ENCODE measurements around the gene PLIN5. TPM values are rescaled to one million over a fixed set of nuclear protein-coding genes. Genes with fewer than 3 reads are reported as not detected.

Gene PLIN5
- total and polyA plus RNA-seq, 10 of the 15 experiments (the other 5 are each of a cell fraction or from before 2014, with no cell fraction given): 0.15 to 0.33 TPM; not detected in 8

DNA sequence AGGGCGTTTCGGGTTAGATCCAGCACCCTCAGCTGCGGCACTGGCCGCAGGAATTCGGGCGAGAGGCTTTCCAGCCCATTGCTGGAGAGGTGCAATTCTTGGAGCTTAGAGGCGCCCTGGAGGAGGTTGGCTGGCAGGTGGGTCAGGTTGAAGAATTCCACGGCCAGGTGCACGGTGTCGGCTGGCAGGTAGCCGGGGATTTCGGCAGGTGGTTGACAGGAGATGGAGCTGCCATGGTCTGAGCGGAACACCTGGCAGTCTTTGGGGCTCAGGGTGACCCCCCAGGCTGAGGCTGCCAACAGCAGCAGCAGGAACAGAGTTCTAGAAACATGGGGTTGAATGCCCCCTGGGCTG is 3.6 kb upstream of the PLIN5 start:
- Histone ChIP-seq H2AFZ (ENCODE audit: control insufficient read depth, low read depth, low read length) (no peak overlapping the region), H3K4me2 (ENCODE audit: control insufficient read depth, insufficient read depth) (no peak overlapping the region), H3K9me3 (replicated peaks; ENCODE audit: control insufficient read depth, insufficient read depth, low read length) (peaks cover 2% of the 10 kb centered on the region; the same call in 2 of the 3 replicates), H3K4me3 (no peak overlapping the region), H3K9ac (ENCODE audit: control insufficient read depth, insufficient read depth, low read length) (no peak overlapping the region), H3K27ac (ENCODE audit: control insufficient read depth, insufficient read depth) (no peak overlapping the region), H3K79me2 (ENCODE audit: control insufficient read depth, insufficient read depth, low read length) (no peaks in the 10 kb centered on the region), H3K4me1 (ENCODE audit: control insufficient read depth, insufficient read depth, low read length) (peaks cover 12% of the 10 kb centered on the region), H3K27me3 (replicated peaks in 1 of 2; ENCODE audit: control insufficient read depth in 2 of 2, insufficient read depth in 2 of 2, low read length in 1 of 2) (no peaks in the 10 kb centered on the region; a peak in 1 of 4 replicates), H4K20me1 (ENCODE audit: control insufficient read depth, insufficient read depth) (no peaks in the 10 kb centered on the region), H3K36me3 (ENCODE audit: control insufficient read depth in 2 of 2, insufficient read depth in 2 of 2, low read length in 1 of 2) (no peaks in the 10 kb centered on the region)
- SMC1A ChIA-PET (ENCODE audit: uncharacterized antibody, unreplicated experiment): interaction anchor here (1.8 kb wide), 1 partner anchor 14 kb away, joined by 4 read pairs; no protein-coding TSS in a partner anchor
- intact Hi-C loops (cut with micrococcal nuclease; ENCODE audit: unreplicated experiment) (no loop called here), in situ Hi-C loops (cut with MboI) (no loop called here)
- no peak for FAIRE-seq
- WGBS (ENCODE audit: insufficient coverage, insufficient replicate concordance, low lambda C conversion rate, missing lambda C conversion rate): 73% methylated on average over 12 of the region's 13 CpGs
- TF ChIP-seq YY1 (IDR thresholded peaks at IDR 0.05; ENCODE audit: low read depth, low read length): no peak
- RAD21 ChIA-PET (ENCODE audit: unreplicated experiment): no interaction called here
- POLR2A ChIA-PET: no interaction called here
- ATAC-seq: no peak
- no TSS peak for BruUV-seq (replicated peaks)
- CTCF ChIA-PET: interaction anchor here (0.6 to 4.8 kb wide), 4 partner anchors 14 to 94 kb away, joined by 3 to 44 read pairs (median 6); no protein-coding TSS in a partner anchor
- no peak for DNase-seq (ENCODE audit: low read depth, low spot score)

DNA sequence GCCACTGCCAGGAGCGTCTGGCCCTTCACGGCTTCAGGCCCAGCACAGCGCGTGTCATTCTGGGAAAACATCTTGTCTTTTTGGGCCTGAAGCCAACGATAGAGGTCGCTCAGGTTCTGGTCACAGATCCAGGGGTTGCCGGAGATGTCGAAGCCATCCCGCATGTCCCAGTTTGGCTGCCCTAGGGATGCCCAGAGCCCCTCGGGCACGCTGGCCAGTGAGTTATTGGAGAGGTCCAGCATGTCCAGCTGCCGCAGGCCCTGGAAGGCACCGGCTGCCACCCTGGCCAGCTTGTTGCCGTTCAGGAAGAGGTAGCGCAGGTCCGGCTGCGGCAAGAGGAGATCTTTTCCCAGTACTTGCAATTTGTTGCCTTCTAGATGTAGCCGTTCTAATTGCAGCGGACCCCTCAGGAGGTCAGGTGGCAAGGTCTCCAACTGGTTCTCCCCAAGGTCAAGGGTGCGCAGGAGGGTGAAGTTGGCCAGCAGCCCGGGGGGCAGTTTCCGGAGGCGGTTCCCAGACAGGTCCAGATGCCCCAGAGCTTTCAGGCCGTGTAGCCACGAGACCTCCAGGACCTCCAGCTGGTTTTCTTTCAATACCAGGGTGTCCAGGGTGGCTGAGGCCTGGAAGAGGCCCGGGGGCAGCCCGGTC is 3.1 kb upstream of the PLIN5 start:
- ChIA-PET POLR2A (no interaction called here), CTCF (interaction anchor here (0.7 to 4.8 kb wide), 3 partner anchors 14 to 121 kb away, joined by 3 to 44 read pairs (median 4); no protein-coding TSS in a partner anchor), SMC1A (ENCODE audit: uncharacterized antibody, unreplicated experiment) (no interaction called here), RAD21 (ENCODE audit: unreplicated experiment) (no interaction called here)
- TF ChIP-seq SMC3 (IDR thresholded peaks at IDR 0.05; ENCODE audit: borderline replicate concordance, low read length) (no peak), IKZF1 (conservative IDR thresholded peaks at IDR 0.05) (no peak), CHD2 (IDR thresholded peaks at IDR 0.05; ENCODE audit: borderline replicate concordance, low read depth, low read length) (no peak), ATF7 (IDR thresholded peaks at IDR 0.05; ENCODE audit: low read depth) (no peak), MYC (IDR thresholded peaks at IDR 0.05; ENCODE audit: insufficient read depth, insufficient read length, insufficient replicate concordance, low read length, severe bottlenecking) (no peak)
- TF ChIP-seq, protein P1, sequence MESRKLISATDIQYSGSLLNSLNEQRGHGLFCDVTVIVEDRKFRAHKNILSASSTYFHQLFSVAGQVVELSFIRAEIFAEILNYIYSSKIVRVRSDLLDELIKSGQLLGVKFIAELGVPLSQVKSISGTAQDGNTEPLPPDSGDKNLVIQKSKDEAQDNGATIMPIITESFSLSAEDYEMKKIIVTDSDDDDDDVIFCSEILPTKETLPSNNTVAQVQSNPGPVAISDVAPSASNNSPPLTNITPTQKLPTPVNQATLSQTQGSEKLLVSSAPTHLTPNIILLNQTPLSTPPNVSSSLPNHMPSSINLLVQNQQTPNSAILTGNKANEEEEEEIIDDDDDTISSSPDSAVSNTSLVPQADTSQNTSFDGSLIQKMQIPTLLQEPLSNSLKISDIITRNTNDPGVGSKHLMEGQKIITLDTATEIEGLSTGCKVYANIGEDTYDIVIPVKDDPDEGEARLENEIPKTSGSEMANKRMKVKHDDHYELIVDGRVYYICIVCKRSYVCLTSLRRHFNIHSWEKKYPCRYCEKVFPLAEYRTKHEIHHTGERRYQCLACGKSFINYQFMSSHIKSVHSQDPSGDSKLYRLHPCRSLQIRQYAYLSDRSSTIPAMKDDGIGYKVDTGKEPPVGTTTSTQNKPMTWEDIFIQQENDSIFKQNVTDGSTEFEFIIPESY (IDR thresholded peaks at IDR 0.05): no peak
- Histone ChIP-seq H3K4me3 (no peak overlapping the region), H3K36me3 (ENCODE audit: control insufficient read depth in 2 of 2, insufficient read depth in 2 of 2, low read length in 1 of 2) (no peaks in the 10 kb centered on the region), H3K9me3 (replicated peaks; ENCODE audit: control insufficient read depth, insufficient read depth, low read length) (peaks cover 2% of the 10 kb centered on the region; the same call in 2 of the 3 replicates), H3K4me1 (ENCODE audit: control insufficient read depth, insufficient read depth, low read length) (peaks cover 12% of the 10 kb centered on the region), H3K4me2 (ENCODE audit: control insufficient read depth, insufficient read depth) (no peak overlapping the region), H3K9ac (ENCODE audit: control insufficient read depth, insufficient read depth, low read length) (no peak overlapping the region), H2AFZ (ENCODE audit: control insufficient read depth, low read depth, low read length) (no peak overlapping the region), H3K79me2 (ENCODE audit: control insufficient read depth, insufficient read depth, low read length) (no peaks in the 10 kb centered on the region), H3K27me3 (replicated peaks in 1 of 2; ENCODE audit: control insufficient read depth in 2 of 2, insufficient read depth in 2 of 2, low read length in 1 of 2) (no peaks in the 10 kb centered on the region; a peak in 1 of 4 replicates), H4K20me1 (ENCODE audit: control insufficient read depth, insufficient read depth) (no peaks in the 10 kb centered on the region), H3K27ac (ENCODE audit: control insufficient read depth, insufficient read depth) (no peak overlapping the region)
- DNase-seq (ENCODE audit: low read depth, low spot score) (no peak), ATAC-seq (no peak), FAIRE-seq (no peak)
- WGBS (ENCODE audit: insufficient coverage, insufficient replicate concordance, low lambda C conversion rate, missing lambda C conversion rate): 77% methylated on average over 27 of the region's 27 CpGs
- no TSS peak for BruUV-seq (replicated peaks)
- intact Hi-C loops (cut with micrococcal nuclease; ENCODE audit: unreplicated experiment): no loop called here
- in situ Hi-C loops (cut with MboI): no loop called here
